Measurements from ENCODE around the gene BNIP5. TPM values are rescaled to one million over a fixed set of nuclear protein-coding genes. Genes with fewer than 3 reads are reported as not detected.

The BNIP5 gene
- total RNA-seq, 1 donor from 2014 or later: not detected

- no peak for DNase-seq (ENCODE audit: extremely low read depth, low read depth, low spot score)
These were observed 66.6 kb downstream of the BNIP5 start, which contains the start of gene PNPLA1 for GRCh38 chr6:36269834-36270705. Gene PNPLA1 (plus strand): TSS chr6:36270060. CDS start chr6:36270460, 400 bp downstream.

- DNase-seq (ENCODE audit: extremely low read depth, low read depth, low spot score): no peak
These were observed 68.0 kb downstream of the BNIP5 start for GRCh38 chr6:36268478-36269275.

- DNase-seq (ENCODE audit: extremely low read depth, low read depth, low spot score): no peak
These were observed 68.8 kb downstream of the BNIP5 start for GRCh38 chr6:36267731-36268477.

- no peak for DNase-seq (ENCODE audit: extremely low read depth, low read depth, low spot score)
These were observed 69.6 kb downstream of the BNIP5 start for GRCh38 chr6:36266913-36267644.

Other genes with a start within 250 kb of the BNIP5 start
- 5.8 and 6.2 TPM in 2 replicates for gene MAPK13, start 206.4 kb downstream of the BNIP5 start, total RNA-seq
- 18.6 and 21.8 TPM in 2 replicates for gene BRPF3, start 140.1 kb downstream of the BNIP5 start, total RNA-seq
- not detected in 2 replicates for gene PNPLA1, start 66.8 kb downstream of the BNIP5 start, total RNA-seq
- 2.5 and 2.7 TPM in 2 replicates for gene ETV7, start 50.8 kb upstream of the BNIP5 start, total RNA-seq
- not detected in 2 replicates for gene PXT1, start 106.0 kb upstream of the BNIP5 start, total RNA-seq
- 65.0 and 74.7 TPM in 2 replicates for gene KCTD20, start 106.1 kb upstream of the BNIP5 start, total RNA-seq
- 21.9 and 27.0 TPM in 2 replicates for gene STK38, start 210.6 kb upstream of the BNIP5 start, total RNA-seq

Data from glomerular endothelial cell (primary cell).